GM12878 (cell line): ENCODE data around the gene GPRIN1.

Source experiments
- LARP7 ChIP-seq: fragments of 450-650 bp; IDR thresholded peaks from 2 replicates; pipeline ENCODE4 v1.6.1; 2017; ENCODE audit warnings: mild to moderate bottlenecking
- NRF1 ChIP-seq: conservative IDR thresholded peaks from 2 replicates; pipeline ENCODE4 v1.6.1; 2011; ENCODE audit warnings: mild to moderate bottlenecking, low read depth, low read length, improper control_type of control experiment
- POLR2A ChIP-seq: IDR thresholded peaks from 2 replicates; pipeline ENCODE4 v1.6.1; 2011; ENCODE audit warnings: low read depth, mild to moderate bottlenecking, low read length

- TF ChIP-seq POLR2A (no peak), LARP7 (no peak), NRF1 (no peak)
Observed at GRCh38 chr5:176611435-176611834, 1.5 kb upstream of the GPRIN1 start.
